ENCODE results near the gene ADGRF4. TPM values are rescaled to one million over a fixed set of nuclear protein-coding genes. Genes with fewer than 3 reads are reported as not detected.

The ADGRF4 gene
- total RNA-seq, 6 experiments from 2014 or later, result not detected

- H3K9me3 Mint-ChIP-seq, result peaks cover 8% of the 10 kb centered on the region
- TF ChIP-seq, protein P1, sequence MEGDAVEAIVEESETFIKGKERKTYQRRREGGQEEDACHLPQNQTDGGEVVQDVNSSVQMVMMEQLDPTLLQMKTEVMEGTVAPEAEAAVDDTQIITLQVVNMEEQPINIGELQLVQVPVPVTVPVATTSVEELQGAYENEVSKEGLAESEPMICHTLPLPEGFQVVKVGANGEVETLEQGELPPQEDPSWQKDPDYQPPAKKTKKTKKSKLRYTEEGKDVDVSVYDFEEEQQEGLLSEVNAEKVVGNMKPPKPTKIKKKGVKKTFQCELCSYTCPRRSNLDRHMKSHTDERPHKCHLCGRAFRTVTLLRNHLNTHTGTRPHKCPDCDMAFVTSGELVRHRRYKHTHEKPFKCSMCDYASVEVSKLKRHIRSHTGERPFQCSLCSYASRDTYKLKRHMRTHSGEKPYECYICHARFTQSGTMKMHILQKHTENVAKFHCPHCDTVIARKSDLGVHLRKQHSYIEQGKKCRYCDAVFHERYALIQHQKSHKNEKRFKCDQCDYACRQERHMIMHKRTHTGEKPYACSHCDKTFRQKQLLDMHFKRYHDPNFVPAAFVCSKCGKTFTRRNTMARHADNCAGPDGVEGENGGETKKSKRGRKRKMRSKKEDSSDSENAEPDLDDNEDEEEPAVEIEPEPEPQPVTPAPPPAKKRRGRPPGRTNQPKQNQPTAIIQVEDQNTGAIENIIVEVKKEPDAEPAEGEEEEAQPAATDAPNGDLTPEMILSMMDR (IDR thresholded peaks at IDR 0.05), result no peak
- DNase-seq, result no peak
- no peak overlapping the region for H3K4me3 Mint-ChIP-seq
- H3K36me3 Mint-ChIP-seq (ENCODE audit: low read depth), result no peaks in the 10 kb centered on the region
- H3K4me1 Mint-ChIP-seq (ENCODE audit: low read depth), result no peaks in the 10 kb centered on the region
- peaks cover 2% of the 10 kb centered on the region for H3K27me3 Mint-ChIP-seq (ENCODE audit: insufficient read depth)
- H3K27ac Mint-ChIP-seq, result no peak overlapping the region
Measured at GRCh38 chr6:47715782-47716181, 17.4 kb downstream of the ADGRF4 start.

GRCh38 chr6:47716207-47716606 is 17.8 kb downstream of the ADGRF4 start:
- DNase-seq, result no peak
- Mint-ChIP-seq H3K4me3 (no peak overlapping the region), H3K36me3 (ENCODE audit: low read depth) (no peaks in the 10 kb centered on the region), H3K27ac (no peak overlapping the region), H3K4me1 (ENCODE audit: low read depth) (no peaks in the 10 kb centered on the region), H3K9me3 (peaks cover 8% of the 10 kb centered on the region), H3K27me3 (ENCODE audit: insufficient read depth) (peaks cover 2% of the 10 kb centered on the region)
- TF ChIP-seq, protein P1 (IDR thresholded peaks at IDR 0.05), result no peak

- H3K9me3 Mint-ChIP-seq, result peaks cover 8% of the 10 kb centered on the region
- no peak overlapping the region for H3K4me3 Mint-ChIP-seq
- TF ChIP-seq, protein P1 (IDR thresholded peaks at IDR 0.05), result no peak
- H3K4me1 Mint-ChIP-seq (ENCODE audit: low read depth), result no peaks in the 10 kb centered on the region
- no peak for DNase-seq
- H3K27ac Mint-ChIP-seq, result no peak overlapping the region
- peaks cover 2% of the 10 kb centered on the region; the same call in 1 of the 2 replicates for H3K27me3 Mint-ChIP-seq (ENCODE audit: insufficient read depth)
- H3K36me3 Mint-ChIP-seq (ENCODE audit: low read depth), result no peaks in the 10 kb centered on the region
Measured at GRCh38 chr6:47718571-47718970, 20.2 kb downstream of the ADGRF4 start.

- no peaks in the 10 kb centered on the region for H3K4me1 Mint-ChIP-seq (ENCODE audit: low read depth)
- no peaks in the 10 kb centered on the region for H3K36me3 Mint-ChIP-seq (ENCODE audit: low read depth)
- DNase-seq, result no peak
- TF ChIP-seq, protein P1 (IDR thresholded peaks at IDR 0.05), result no peak
- no peak overlapping the region for H3K4me3 Mint-ChIP-seq
- no peak overlapping the region for H3K27ac Mint-ChIP-seq
- peaks cover 13% of the 10 kb centered on the region for H3K9me3 Mint-ChIP-seq
- peaks cover 2% of the 10 kb centered on the region; the same call in 1 of the 2 replicates for H3K27me3 Mint-ChIP-seq (ENCODE audit: insufficient read depth)
Measured at GRCh38 chr6:47721189-47721588, 22.8 kb downstream of the ADGRF4 start.

DNA sequence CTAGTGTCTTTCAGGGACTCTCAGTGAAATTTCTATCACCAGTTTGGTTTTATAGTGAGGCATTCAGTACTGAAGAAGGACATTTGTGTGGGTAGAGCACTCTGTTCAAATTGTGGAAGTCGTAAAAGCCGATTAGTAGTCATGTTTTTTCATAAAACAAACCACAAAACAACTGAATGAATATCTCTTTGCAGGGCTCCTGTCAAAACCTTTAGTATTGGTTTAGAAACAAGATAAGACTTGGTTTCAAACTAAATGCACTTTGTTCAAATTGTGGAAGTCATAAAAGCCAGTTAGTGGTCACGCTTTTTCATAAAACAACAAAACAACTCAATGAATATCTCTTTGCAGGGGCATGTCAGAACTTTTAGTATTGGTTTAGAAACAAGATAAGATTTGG is 23.8 kb downstream of the ADGRF4 start:
- TF ChIP-seq, protein P1 (IDR thresholded peaks at IDR 0.05), result no peak
- Mint-ChIP-seq H3K27me3 (ENCODE audit: insufficient read depth) (peaks cover 2% of the 10 kb centered on the region; the same call in 1 of the 2 replicates), H3K4me1 (ENCODE audit: low read depth) (no peaks in the 10 kb centered on the region), H3K9me3 (peaks cover 17% of the 10 kb centered on the region), H3K27ac (no peak overlapping the region), H3K36me3 (ENCODE audit: low read depth) (no peaks in the 10 kb centered on the region), H3K4me3 (no peak overlapping the region)
- DNase-seq, result no peak

DNA sequence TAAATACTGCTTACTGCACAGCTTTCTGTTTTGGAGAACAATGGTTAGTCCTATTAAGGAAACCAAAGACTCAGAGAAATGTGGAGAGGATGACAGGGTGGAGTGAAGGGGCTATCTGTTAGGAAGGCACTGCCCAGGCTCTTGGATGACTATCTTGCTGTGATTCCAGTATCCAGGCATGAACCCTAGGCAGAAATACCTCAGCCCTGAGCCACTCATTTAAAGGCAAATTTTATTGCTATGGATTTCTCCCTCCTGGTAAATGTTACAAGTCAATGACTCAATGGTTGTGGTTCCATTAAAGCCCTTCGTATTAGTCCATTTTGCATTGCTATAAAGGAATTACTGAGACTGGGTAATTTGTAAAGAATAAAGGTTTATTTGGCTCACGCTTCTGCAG is 25.9 kb downstream of the ADGRF4 start:
- H3K9me3 Mint-ChIP-seq, result peaks cover 25% of the 10 kb centered on the region

More for the DNA sequence above, 25.9 kb downstream of the ADGRF4 start:
- no peak for DNase-seq
- H3K27me3 Mint-ChIP-seq (ENCODE audit: insufficient read depth), result peaks cover 2% of the 10 kb centered on the region; the same call in 1 of the 2 replicates
- TF ChIP-seq, protein P1 (IDR thresholded peaks at IDR 0.05), result no peak
- H3K4me3 Mint-ChIP-seq, result no peak overlapping the region
- H3K27ac Mint-ChIP-seq, result no peak overlapping the region
- no peaks in the 10 kb centered on the region for H3K36me3 Mint-ChIP-seq (ENCODE audit: low read depth)
- no peaks in the 10 kb centered on the region for H3K4me1 Mint-ChIP-seq (ENCODE audit: low read depth)
